Measurements from ENCODE around the gene KCNN4.
A peak's percentile ranks its signal among the peaks of the same experiment; 100 is the strongest.

GRCh38 chr19:43826787-43827754, 46.3 kb upstream of the KCNN4 start, which contains the start of gene ZNF283:
- peak; percentile 40 for TF ChIP-seq POLR2AphosphoS5 (IDR thresholded peaks at IDR 0.05; ENCODE audit: insufficient read depth, low read depth, low read length)
- TF ChIP-seq POLR2A (IDR thresholded peaks at IDR 0.05; ENCODE audit: low read depth, low read length) = peak; percentile 72
- TF ChIP-seq MAX (IDR thresholded peaks at IDR 0.05; ENCODE audit: insufficient read depth, insufficient read length) = no peak
- TF ChIP-seq CTCF (IDR thresholded peaks at IDR 0.05; ENCODE audit: extremely low read depth in 1 of 2, insufficient read depth in 1 of 2, low read depth in 1 of 2, low read length in 2 of 2) = no peak
- no peak for TF ChIP-seq MYC (IDR thresholded peaks at IDR 0.05; ENCODE audit: low read depth, low read length)
- no peak for TF ChIP-seq EZH2 (IDR thresholded peaks at IDR 0.05; ENCODE audit: borderline replicate concordance, low read depth, low read length, severe bottlenecking)
- TF ChIP-seq FOS (IDR thresholded peaks at IDR 0.05; ENCODE audit: borderline replicate concordance, insufficient read depth, low read length) = no peak
